Neural cell (in vitro differentiated cells): Measurements from ENCODE around the gene CHURC1. TPM values are rescaled to one million over a fixed set of nuclear protein-coding genes. Genes with fewer than 3 reads are reported as not detected.

Experiments used
- H2AFZ ChIP-seq: fragments of 200-600, 300-800 bp; sonication (generic), shearing (Covaris generic); 2 replicates; pipeline ENCODE4 v1.6.0; 2014; ENCODE audit warnings: low read depth, mild to moderate bottlenecking, antibody characterized with exemption, low read length, moderate library complexity
- H3F3A ChIP-seq: fragments of 200-600 bp; shearing (Covaris generic); 2 replicates; pipeline ENCODE4 v1.6.1; 2016; ENCODE audit warnings: mild to moderate bottlenecking, moderate library complexity, mixed read lengths, antibody characterized with exemption, low read length; ENCODE audit not compliant: insufficient read depth, poor library complexity, severe bottlenecking
- H3K27ac ChIP-seq: fragments of 200-600, 300-800 bp; sonication (generic), shearing (Covaris generic); 2 replicates; pipeline ENCODE4 v1.5.1; 2014; ENCODE audit warnings: mild to moderate bottlenecking, low read length, moderate library complexity
- H3K27me3 ChIP-seq: fragments of 300-800, 200-600 bp; sonication (generic), shearing (Covaris generic); 2 replicates; pipeline ENCODE4 v1.6.0; 2014; ENCODE audit warnings: mild to moderate bottlenecking, low read depth, low read length, moderate library complexity; ENCODE audit not compliant: insufficient read depth
- H3K36me3 ChIP-seq: fragments of 300-800, 200-600 bp; sonication (generic), shearing (Covaris generic); 2 replicates; pipeline ENCODE4 v1.5.1; 2014; ENCODE audit warnings: mild to moderate bottlenecking, antibody characterized with exemption, low read length, moderate library complexity; ENCODE audit not compliant: insufficient read depth
- H3K4me2 ChIP-seq: fragments of 300-800, 200-600 bp; sonication (generic), shearing (Covaris generic); 2 replicates; pipeline ENCODE4 v1.6.0; 2014; ENCODE audit warnings: mild to moderate bottlenecking, low read length
- H3K4me3 ChIP-seq: fragments of 300-800, 200-600 bp; sonication (generic), shearing (Covaris generic); 2 replicates; pipeline ENCODE4 v1.5.1; 2014; ENCODE audit warnings: mild to moderate bottlenecking, low read length, moderate library complexity
- H3K79me2 ChIP-seq: fragments of 200-600 bp; shearing (Covaris generic); replicated peaks from 2 replicates; pipeline ENCODE4 v1.6.0; 2014; ENCODE audit warnings: mild to moderate bottlenecking, low read length, moderate library complexity; ENCODE audit not compliant: insufficient read depth
- H3K9ac ChIP-seq: fragments of 300-800, 200-600 bp; sonication (generic), shearing (Covaris generic); 2 replicates; pipeline ENCODE4 v1.6.1; 2016; ENCODE audit warnings: mild to moderate bottlenecking, low read length, mixed read lengths
- H3K9me2 ChIP-seq: fragments of 200-600 bp; shearing (Covaris generic); 2 replicates; pipeline ENCODE4 v1.6.1; 2016; ENCODE audit warnings: mild to moderate bottlenecking, low read length, mixed read lengths; ENCODE audit not compliant: insufficient read depth
- H3K9me3 ChIP-seq: fragments of 200-600, 300-800 bp; sonication (generic), shearing (Covaris generic); 2 replicates; pipeline ENCODE4 v1.6.1; 2016; ENCODE audit warnings: mild to moderate bottlenecking, mixed run types, low read length, moderate library complexity, mixed read lengths
- H4K20me1 ChIP-seq: fragments of 200-600 bp; shearing (Covaris generic); 2 replicates; pipeline ENCODE4 v1.6.1; 2016; ENCODE audit warnings: mild to moderate bottlenecking, mixed run types; ENCODE audit not compliant: insufficient read depth
- EP300 ChIP-seq: fragments of 450-650 bp; conservative IDR thresholded peaks from 2 replicates; pipeline ENCODE4 v1.6.1; 2014; ENCODE audit warnings: antibody characterized with exemption, mild to moderate bottlenecking, moderate library complexity; ENCODE audit not compliant: poor library complexity, severe bottlenecking
- EZH2 ChIP-seq: fragments of 200-600, 300-800 bp; shearing (Covaris generic), sonication (generic); IDR thresholded peaks from 2 replicates; pipeline ENCODE4 v1.6.1; 2014; ENCODE audit warnings: antibody characterized with exemption, low read length, borderline replicate concordance, mild to moderate bottlenecking; ENCODE audit not compliant: insufficient read depth, poor library complexity, severe bottlenecking
- MXI1 ChIP-seq: fragments of 450-650 bp; conservative IDR thresholded peaks from 2 replicates; pipeline ENCODE4 v1.6.1; 2014; ENCODE audit warnings: antibody characterized with exemption, mild to moderate bottlenecking; ENCODE audit not compliant: poor library complexity, severe bottlenecking
- POLR2AphosphoS5 ChIP-seq: IDR thresholded peaks from 2 replicates; pipeline ENCODE4 v1.6.1; 2012
- RAD21 ChIP-seq: fragments of 450-650 bp; conservative IDR thresholded peaks from 2 replicates; pipeline ENCODE4 v1.6.1; 2014; ENCODE audit warnings: antibody characterized with exemption, mild to moderate bottlenecking, moderate library complexity
- SMC3 ChIP-seq: fragments of 450-650 bp; conservative IDR thresholded peaks from 2 replicates; pipeline ENCODE4 v1.6.1; 2014; ENCODE audit warnings: antibody characterized with exemption, mild to moderate bottlenecking, moderate library complexity; ENCODE audit not compliant: poor library complexity
- TAF1 ChIP-seq: IDR thresholded peaks from 2 replicates; pipeline ENCODE4 v1.6.1; 2012; ENCODE audit warnings: low read depth
- polyA plus RNA-seq: library from polyadenylated mRNA; depleted of rRNA; stranded (reverse); fragments of >200 nt; gene quantifications from 2 replicates; pipeline ENCODE4 v1.2.3, GENCODE V29; 2014
- TF ChIP-seq, protein P1 (sequence below): IDR thresholded peaks from 2 replicates; pipeline ENCODE4 v1.6.1; 2012; ENCODE audit warnings: borderline replicate concordance
- TF ChIP-seq, protein P2 (sequence below): fragments of 450-650 bp; IDR thresholded peaks from 2 replicates; pipeline ENCODE4 v1.5.1; 2014; ENCODE audit warnings: antibody characterized with exemption, mild to moderate bottlenecking, moderate library complexity; ENCODE audit not compliant: poor library complexity, severe bottlenecking

CHURC1 gene
- polyA plus RNA-seq, 1 donor from 2014 or later = 69.5 TPM

DNA sequence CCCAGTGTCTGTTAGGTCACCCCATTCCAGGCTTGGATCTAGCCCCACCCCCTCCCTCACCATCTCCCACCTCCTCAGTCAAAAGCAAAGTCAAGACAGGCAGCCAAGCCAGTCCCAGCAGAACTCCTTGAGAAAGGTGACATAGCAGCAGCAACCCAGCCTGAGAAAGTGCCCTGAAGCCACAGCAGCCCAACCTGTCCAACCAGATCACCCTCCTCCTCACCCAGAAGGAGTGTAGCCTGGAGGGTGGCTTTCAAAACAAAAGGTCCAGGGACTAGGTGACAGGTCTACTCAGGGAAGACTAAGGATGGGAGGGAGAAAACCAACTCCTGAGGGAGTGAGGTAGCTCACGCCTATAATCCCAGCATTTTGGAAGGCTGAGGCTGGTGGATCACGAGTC, 52.7 kb downstream of the CHURC1 start (continued):
- no peak for TF ChIP-seq RAD21

DNA sequence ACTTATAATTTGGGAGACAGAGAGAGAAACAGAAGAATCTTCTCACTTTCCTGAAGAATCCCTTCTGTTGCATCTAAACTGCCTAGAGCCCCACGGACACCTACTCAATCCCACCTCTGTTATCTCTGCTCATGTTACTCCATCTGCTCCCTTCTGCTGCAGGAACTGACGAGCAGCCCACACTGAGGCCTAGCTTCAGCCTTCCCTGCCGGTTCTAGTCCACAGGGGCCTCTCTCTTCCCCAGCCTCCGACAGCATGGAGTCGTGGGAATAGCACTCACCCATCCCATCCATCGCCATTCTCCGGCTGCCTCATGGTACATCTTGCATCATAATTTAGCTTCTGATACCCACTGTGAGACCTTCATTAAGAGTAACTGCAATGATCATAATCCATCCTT, 53.9 kb downstream of the CHURC1 start:
- H3K9me3 ChIP-seq = no peaks in the 10 kb centered on the region
- H2AFZ ChIP-seq = no peak overlapping the region
- H4K20me1 ChIP-seq = no peaks in the 10 kb centered on the region
- no peaks in the 10 kb centered on the region for H3F3A ChIP-seq
- H3K27me3 ChIP-seq = no peaks in the 10 kb centered on the region
- H3K79me2 ChIP-seq = no peaks in the 10 kb centered on the region
- no peak overlapping the region for H3K27ac ChIP-seq
- no peaks in the 10 kb centered on the region for H3K36me3 ChIP-seq
- H3K9me2 ChIP-seq = no peaks in the 10 kb centered on the region
- no peak overlapping the region for H3K4me3 ChIP-seq
- no peak overlapping the region for H3K4me2 ChIP-seq
- TF ChIP-seq, protein P1, sequence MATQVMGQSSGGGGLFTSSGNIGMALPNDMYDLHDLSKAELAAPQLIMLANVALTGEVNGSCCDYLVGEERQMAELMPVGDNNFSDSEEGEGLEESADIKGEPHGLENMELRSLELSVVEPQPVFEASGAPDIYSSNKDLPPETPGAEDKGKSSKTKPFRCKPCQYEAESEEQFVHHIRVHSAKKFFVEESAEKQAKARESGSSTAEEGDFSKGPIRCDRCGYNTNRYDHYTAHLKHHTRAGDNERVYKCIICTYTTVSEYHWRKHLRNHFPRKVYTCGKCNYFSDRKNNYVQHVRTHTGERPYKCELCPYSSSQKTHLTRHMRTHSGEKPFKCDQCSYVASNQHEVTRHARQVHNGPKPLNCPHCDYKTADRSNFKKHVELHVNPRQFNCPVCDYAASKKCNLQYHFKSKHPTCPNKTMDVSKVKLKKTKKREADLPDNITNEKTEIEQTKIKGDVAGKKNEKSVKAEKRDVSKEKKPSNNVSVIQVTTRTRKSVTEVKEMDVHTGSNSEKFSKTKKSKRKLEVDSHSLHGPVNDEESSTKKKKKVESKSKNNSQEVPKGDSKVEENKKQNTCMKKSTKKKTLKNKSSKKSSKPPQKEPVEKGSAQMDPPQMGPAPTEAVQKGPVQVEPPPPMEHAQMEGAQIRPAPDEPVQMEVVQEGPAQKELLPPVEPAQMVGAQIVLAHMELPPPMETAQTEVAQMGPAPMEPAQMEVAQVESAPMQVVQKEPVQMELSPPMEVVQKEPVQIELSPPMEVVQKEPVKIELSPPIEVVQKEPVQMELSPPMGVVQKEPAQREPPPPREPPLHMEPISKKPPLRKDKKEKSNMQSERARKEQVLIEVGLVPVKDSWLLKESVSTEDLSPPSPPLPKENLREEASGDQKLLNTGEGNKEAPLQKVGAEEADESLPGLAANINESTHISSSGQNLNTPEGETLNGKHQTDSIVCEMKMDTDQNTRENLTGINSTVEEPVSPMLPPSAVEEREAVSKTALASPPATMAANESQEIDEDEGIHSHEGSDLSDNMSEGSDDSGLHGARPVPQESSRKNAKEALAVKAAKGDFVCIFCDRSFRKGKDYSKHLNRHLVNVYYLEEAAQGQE = no peak
- H3K9ac ChIP-seq = no peak overlapping the region

DNA sequence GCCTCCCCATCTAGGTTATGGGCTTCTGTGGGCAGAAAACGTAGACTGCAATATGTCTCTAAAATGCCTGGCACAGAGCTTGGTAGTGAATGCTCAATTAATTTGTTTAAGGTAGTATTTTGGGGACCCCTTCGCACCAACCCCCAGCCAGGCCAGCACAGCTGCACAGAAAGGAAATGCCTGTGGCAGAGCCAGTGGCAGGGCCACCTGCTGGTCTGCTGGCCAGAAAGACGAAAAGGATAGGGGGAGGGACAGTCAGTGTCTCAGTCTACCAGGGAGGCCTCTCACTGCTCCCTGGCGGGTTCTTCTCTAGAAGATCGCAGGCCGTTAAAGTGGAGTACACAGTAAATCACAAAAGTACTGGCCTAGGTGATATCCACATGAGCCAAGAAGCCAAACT, 54.4 kb downstream of the CHURC1 start:
- no peaks in the 10 kb centered on the region for H3K9me2 ChIP-seq
- no peak overlapping the region for H2AFZ ChIP-seq
- no peaks in the 10 kb centered on the region for H3K36me3 ChIP-seq
- no peaks in the 10 kb centered on the region for H3K27me3 ChIP-seq
- no peak overlapping the region for H3K4me3 ChIP-seq
- no peaks in the 10 kb centered on the region for H3F3A ChIP-seq
- TF ChIP-seq TAF1 (no peak), MXI1 (no peak), RAD21 (no peak), POLR2AphosphoS5 (no peak), EP300 (no peak), SMC3 (no peak), EZH2 (no peak)
- TF ChIP-seq, protein P2, sequence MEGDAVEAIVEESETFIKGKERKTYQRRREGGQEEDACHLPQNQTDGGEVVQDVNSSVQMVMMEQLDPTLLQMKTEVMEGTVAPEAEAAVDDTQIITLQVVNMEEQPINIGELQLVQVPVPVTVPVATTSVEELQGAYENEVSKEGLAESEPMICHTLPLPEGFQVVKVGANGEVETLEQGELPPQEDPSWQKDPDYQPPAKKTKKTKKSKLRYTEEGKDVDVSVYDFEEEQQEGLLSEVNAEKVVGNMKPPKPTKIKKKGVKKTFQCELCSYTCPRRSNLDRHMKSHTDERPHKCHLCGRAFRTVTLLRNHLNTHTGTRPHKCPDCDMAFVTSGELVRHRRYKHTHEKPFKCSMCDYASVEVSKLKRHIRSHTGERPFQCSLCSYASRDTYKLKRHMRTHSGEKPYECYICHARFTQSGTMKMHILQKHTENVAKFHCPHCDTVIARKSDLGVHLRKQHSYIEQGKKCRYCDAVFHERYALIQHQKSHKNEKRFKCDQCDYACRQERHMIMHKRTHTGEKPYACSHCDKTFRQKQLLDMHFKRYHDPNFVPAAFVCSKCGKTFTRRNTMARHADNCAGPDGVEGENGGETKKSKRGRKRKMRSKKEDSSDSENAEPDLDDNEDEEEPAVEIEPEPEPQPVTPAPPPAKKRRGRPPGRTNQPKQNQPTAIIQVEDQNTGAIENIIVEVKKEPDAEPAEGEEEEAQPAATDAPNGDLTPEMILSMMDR = no peak
- TF ChIP-seq, protein P1 = no peak
- no peaks in the 10 kb centered on the region for H4K20me1 ChIP-seq
- no peaks in the 10 kb centered on the region for H3K79me2 ChIP-seq
- H3K4me2 ChIP-seq = no peak overlapping the region
- no peaks in the 10 kb centered on the region for H3K9me3 ChIP-seq
- H3K27ac ChIP-seq = no peak overlapping the region
- no peak overlapping the region for H3K9ac ChIP-seq
